GM18867 (cell line): Measurements from ENCODE around the gene CADPS2.

ENCODE experiments used
- ATAC-seq: cut with Tn5 transposase; IDR thresholded peaks from one replicate; pipeline ENCODE4 v1.9.1; 2021; ENCODE audit warnings: mild to moderate bottlenecking, moderate library complexity; ENCODE audit not compliant: unreplicated experiment

The CADPS2 gene

DNA sequence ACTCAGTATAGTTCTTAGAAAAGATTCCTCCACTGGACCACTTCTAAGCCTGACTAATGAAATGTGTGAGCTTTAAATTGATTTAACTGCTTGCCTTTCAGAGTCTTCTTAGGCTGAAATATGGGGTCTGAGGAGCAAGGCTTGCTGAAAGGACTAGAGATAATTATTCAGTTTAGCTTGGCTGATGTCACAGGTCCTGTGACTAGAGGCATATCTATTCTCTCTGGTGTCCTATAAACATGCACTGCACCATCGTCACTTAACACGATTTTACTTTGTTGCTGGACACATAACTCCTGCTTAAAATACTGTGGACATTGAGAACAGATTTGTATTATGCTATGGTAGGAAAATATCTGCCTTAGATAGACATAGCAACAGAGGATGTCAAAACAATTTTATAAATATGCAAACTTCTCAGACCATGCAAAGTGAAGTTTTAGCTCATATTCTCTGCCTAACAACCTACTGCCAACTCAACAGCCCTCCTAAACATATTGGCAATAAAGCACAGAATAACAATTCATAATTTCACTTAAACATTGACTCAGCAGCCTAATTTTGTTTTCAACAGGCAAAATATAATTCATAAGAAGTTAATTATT, 267.6 kb downstream of the CADPS2 start:
- ATAC-seq: no peak

GRCh38 chr7:122616951-122617350, 269.3 kb downstream of the CADPS2 start:
- no peak for ATAC-seq

GRCh38 chr7:122605929-122606328, 280.3 kb downstream of the CADPS2 start:
- no peak for ATAC-seq

DNA sequence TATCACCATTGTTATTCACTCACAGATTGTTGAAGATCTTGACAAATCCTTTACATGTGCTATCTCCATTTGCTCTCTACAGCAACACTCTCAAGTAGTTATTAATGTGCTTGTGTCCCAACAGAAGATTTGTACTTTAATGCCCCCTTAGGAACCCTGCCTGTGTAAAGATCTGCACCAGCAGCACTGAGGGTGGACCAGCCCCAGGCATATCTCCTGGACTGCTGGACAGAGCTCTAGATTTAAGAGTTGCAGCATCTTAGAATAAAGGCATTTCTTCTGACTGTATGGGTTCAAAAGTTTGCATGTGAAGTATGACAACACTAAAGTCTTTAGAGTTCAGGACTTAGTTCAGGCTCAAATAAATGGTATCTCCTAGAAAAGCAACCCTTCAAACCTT, 282.0 kb downstream of the CADPS2 start:
- ATAC-seq: no peak

GRCh38 chr7:122602800-122603199, 283.5 kb downstream of the CADPS2 start:
- no peak for ATAC-seq

GRCh38 chr7:122600630-122601029, 285.6 kb downstream of the CADPS2 start:
- no peak for ATAC-seq

- ATAC-seq: no peak
Measured at GRCh38 chr7:122600042-122600441, 286.2 kb downstream of the CADPS2 start.

DNA sequence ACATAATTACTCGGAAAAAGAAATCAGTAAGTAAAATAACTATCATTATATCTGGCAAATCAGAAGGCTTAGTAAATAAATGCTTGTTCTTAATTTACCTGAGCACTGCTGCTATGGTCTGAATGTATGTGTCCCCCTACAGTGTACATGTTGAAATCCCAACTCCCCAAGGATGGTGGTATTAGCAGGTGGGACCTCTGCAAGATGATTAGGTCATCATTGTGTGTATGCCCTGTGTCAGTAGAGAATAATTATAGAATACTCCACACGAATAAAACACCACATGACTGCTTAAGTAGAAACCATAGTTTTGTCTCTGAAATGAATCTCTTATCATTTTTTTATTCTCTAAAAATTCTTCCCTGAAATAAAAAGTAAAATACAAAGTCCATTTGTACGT, 289.0 kb downstream of the CADPS2 start:
- no peak for ATAC-seq

- no peak for ATAC-seq
Measured at GRCh38 chr7:122595885-122596284, 290.4 kb downstream of the CADPS2 start.

GRCh38 chr7:122588621-122589020, 297.6 kb downstream of the CADPS2 start:
- no peak for ATAC-seq

- ATAC-seq: no peak
Measured at GRCh38 chr7:122584676-122585251, 301.5 kb downstream of the CADPS2 start.

GRCh38 chr7:122578350-122578749, 307.9 kb downstream of the CADPS2 start:
- ATAC-seq: no peak

GRCh38 chr7:122577449-122578003, 308.7 kb downstream of the CADPS2 start:
- ATAC-seq: peak; percentile 52

- ATAC-seq: no peak
Measured at GRCh38 chr7:122572706-122573105, 313.6 kb downstream of the CADPS2 start.

GRCh38 chr7:122561326-122561725, 324.9 kb downstream of the CADPS2 start:
- no peak for ATAC-seq

DNA sequence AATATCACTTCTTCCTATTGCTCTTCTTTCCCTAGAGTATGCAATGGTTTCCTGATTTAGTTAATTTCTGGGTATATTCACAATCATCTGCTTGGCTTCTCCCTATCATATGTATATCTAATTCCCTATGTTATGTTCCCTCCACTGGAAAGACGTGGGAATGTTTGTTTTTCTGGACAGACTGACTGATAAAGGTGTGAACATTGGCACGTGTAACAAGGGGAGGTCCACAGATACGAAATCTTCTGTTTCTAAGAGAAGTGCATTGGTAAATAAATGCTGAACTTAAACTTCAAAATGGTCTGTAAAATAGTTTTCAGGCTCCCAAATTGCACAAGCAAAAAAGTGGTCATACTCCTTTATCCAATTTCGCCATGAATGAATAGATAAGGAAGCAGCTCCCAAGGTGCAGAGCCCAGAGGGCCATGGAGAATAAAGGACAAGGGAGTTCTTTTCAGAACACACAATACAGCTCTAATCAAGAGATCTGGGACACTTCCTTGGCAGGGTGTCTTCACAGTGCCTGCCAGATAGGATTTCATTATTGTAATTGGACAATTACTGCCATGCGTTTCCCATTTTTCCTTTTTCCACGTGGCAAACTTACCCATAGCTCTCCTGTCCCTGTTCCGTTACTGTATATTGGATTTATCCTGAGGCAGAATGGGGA, 329.3 kb downstream of the CADPS2 start:
- no peak for ATAC-seq

DNA sequence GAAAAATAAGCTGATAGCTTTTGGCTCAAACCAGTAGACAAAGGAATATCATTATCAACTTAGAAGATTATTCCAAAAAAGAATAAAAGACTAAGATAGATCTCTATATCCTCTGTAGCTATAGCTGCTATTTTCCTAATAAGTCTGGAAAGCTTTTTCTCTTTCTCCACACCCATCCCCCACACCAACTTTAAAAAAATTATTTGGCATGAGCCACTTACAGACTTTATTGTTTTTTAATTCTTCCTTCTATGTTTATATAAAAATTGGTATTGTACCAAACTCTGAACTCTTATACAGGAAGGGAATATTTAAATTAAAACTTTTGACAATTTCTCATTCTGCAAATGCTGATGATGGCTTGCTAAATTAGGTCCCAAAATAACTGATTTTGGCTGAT, 330.0 kb downstream of the CADPS2 start:
- ATAC-seq: no peak

GRCh38 chr7:122553761-122554160, 332.5 kb downstream of the CADPS2 start:
- no peak for ATAC-seq

DNA sequence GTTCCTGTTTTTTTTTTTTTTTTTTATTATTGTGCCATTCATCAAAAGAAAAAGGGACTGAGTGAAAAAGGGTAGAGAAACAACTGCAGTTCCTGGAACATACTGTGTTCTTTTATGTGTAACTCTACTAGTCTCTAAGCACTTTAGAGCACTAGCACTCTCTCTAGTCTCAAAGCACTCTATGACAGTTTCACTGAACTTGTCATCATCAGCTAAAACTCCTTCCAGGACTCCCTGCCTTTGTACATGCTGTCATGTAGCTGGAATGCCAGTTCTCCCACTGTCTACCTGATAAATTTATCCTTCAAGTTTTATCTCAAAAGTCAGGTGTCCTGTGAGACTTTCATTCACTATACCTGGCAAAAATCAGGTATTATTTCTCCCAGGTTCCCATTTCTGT, 333.5 kb downstream of the CADPS2 start:
- no peak for ATAC-seq

- no peak for ATAC-seq
Measured at GRCh38 chr7:122550545-122550944, 335.7 kb downstream of the CADPS2 start.

DNA sequence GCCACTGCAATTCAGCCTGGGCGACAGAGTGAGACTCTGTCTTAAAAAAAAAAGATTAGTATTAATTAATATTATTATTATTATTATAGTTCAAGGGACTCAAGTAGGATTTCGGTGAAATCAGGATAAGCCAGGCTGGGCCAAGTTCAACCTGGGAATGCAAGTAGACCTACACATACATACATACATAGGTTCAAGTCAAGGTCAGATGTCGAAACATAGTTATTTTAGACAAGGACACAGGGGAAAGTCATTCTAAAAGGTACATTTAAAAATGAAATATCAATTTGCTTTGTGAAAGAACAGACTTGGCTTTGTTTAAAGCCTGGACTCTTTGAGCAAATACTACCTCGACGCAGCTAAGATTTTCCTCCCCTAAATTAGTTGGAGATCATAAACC, 336.7 kb downstream of the CADPS2 start:
- ATAC-seq: no peak

DNA sequence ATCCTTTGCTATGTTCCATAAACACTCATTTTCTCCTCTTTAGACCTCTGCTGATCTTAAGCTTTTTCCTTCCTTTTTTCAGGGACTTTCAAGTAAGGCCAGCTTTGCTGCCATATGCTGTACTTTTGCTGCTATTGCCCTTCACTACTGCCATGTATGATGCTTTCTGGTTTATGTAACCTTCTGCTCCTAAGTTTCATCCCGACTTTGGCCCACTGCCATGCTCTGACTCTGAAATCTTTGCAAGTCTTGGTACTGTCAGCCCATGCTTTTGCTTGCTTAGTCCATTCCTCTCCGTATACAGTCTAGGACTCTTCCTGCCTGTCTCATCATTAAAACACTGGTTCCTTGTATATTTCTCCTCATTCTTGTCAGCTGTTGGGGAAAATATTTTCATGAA, 339.8 kb downstream of the CADPS2 start:
- ATAC-seq: no peak
